Measurements from ENCODE around the gene SLC48A1. TPM values are rescaled to one million over a fixed set of nuclear protein-coding genes. Genes with fewer than 3 reads are reported as not detected.
A peak's percentile ranks its signal among the peaks of the same experiment; 100 is the strongest.

SLC48A1 gene
- total and polyA plus RNA-seq, 2 experiments from 2014 or later: 26.2 to 29.2 TPM

DNA sequence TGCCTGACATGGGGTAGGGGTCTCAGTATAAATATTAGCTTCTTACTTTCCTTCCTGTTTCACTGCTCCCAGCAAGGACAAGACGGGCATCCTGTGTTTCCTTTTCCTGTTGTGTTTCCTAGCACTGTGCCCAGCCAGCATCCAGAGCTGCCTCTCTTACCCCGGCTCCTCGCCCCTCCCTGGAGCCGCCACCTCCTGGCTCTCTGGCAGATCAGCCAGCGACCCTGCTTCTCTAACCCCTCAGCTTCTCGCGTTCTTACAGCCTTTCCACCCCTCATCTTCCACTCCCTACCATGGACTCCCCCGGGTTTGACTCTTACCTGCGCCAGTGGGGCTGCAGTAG, 28.8 kb downstream of the SLC48A1 start:
- no peak overlapping the region for H3K4me3 ChIP-seq
- no peaks in the 10 kb centered on the region for H3K27me3 ChIP-seq
- TF ChIP-seq, protein P1, sequence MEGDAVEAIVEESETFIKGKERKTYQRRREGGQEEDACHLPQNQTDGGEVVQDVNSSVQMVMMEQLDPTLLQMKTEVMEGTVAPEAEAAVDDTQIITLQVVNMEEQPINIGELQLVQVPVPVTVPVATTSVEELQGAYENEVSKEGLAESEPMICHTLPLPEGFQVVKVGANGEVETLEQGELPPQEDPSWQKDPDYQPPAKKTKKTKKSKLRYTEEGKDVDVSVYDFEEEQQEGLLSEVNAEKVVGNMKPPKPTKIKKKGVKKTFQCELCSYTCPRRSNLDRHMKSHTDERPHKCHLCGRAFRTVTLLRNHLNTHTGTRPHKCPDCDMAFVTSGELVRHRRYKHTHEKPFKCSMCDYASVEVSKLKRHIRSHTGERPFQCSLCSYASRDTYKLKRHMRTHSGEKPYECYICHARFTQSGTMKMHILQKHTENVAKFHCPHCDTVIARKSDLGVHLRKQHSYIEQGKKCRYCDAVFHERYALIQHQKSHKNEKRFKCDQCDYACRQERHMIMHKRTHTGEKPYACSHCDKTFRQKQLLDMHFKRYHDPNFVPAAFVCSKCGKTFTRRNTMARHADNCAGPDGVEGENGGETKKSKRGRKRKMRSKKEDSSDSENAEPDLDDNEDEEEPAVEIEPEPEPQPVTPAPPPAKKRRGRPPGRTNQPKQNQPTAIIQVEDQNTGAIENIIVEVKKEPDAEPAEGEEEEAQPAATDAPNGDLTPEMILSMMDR (IDR thresholded peaks at IDR 0.05; ENCODE audit: low read depth, low read length): no peak
- peaks cover 19% of the 10 kb centered on the region for H3K4me1 ChIP-seq (ENCODE audit: low read depth)
- H3K36me3 ChIP-seq: peaks cover 4% of the 10 kb centered on the region
- no peak for DNase-seq (ENCODE audit: low read depth in 1 of 2, low spot score in 1 of 2)
- H3K9me3 ChIP-seq (ENCODE audit: low read depth): no peaks in the 10 kb centered on the region
- H3K27ac ChIP-seq: no peak overlapping the region

DNA sequence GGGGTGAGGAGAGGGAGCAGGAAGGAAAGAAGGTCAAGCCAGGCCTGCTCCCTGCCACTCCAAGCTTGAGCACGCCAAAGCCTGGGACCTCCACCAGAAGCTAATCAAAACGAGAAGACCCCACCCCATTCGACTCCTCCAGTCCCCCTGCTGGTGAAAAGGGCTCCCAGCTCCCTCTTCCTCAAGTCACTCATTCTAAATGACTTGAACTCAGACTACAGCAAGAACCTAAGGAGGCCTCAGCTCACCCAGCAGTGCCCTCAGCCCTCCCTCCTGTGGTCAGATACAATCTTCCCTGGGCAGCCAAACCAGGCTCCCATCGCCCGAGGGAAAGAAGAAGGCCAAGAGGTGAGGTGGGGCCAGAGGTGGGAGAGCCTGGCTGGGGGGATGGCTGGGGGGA, 29.3 kb downstream of the SLC48A1 start:
- Histone ChIP-seq H3K27ac (peak overlapping the region; percentile 36), H3K4me3 (no peak overlapping the region), H3K36me3 (peaks cover under 1% of the 10 kb centered on the region), H3K9me3 (ENCODE audit: low read depth) (no peaks in the 10 kb centered on the region), H3K27me3 (no peaks in the 10 kb centered on the region), H3K4me1 (ENCODE audit: low read depth) (peaks cover 23% of the 10 kb centered on the region)
- TF ChIP-seq, protein P1 (IDR thresholded peaks at IDR 0.05; ENCODE audit: low read depth, low read length): peak; percentile 40
- DNase-seq (ENCODE audit: low read depth in 1 of 2, low spot score in 1 of 2): no peak

DNA sequence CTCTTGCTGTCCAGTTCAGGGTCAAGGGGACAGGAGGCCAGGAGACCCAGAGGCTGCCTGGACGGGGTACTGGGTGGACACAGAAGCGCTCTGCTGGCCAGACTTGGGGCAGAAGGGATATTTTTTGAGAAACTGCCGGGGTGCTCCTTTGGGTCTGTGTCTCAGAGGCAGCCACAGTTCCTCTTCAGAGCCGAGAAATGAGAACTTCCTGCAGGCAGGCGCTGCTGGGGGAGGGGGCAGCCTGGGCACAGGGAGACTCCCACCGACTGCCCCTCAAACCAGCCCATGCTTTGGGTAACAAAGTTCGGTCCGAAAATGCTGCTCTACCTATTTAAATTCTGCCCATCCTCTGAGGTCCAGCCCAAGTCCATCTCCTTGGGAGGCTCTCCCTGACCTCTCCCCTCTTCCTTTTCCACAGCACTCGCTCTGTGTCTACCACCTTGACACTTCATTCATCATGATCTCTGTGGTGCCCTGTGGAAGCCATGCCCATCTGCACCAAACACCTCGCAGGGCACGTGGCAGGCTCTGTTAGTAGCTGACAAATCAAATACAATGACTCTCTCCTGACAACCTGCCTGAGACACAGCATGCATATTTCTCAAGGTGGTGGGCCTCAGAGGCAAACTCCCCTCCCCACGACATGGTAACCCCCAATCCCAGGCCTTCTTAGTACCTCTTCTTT, 30.3 kb downstream of the SLC48A1 start:
- Histone ChIP-seq H3K4me3 (no peak overlapping the region), H3K4me1 (ENCODE audit: low read depth) (peaks cover 34% of the 10 kb centered on the region), H3K36me3 (no peaks in the 10 kb centered on the region), H3K9me3 (ENCODE audit: low read depth) (no peaks in the 10 kb centered on the region), H3K27ac (peak overlapping the region; percentile 35), H3K27me3 (no peaks in the 10 kb centered on the region)
- no peak for DNase-seq (ENCODE audit: low read depth in 1 of 2, low spot score in 1 of 2)
- TF ChIP-seq, protein P1 (IDR thresholded peaks at IDR 0.05; ENCODE audit: low read depth, low read length): no peak

DNA sequence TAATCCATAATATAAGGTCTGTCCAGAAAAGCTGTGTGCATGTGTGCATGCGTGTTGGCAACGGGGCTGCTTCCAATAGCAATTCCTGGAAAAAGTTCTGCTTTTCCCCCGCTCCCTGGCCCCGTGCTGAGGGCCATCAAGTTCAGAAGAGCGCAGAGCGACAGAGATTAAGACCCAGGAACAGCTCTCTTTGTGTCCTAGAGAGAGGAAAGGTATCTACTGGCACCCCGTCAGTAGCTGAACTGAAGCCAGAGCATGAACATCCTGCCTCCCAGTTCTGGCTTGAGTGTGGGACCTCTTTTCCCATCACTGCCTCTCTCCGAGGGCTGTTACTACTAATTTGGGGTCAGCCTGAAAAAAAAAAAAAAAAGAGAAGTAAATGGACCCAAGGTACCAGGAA, 31.1 kb downstream of the SLC48A1 start:
- no peaks in the 10 kb centered on the region for H3K36me3 ChIP-seq
- no peak for DNase-seq (ENCODE audit: low read depth in 1 of 2, low spot score in 1 of 2)
- H3K4me3 ChIP-seq: no peak overlapping the region
- H3K27me3 ChIP-seq: no peaks in the 10 kb centered on the region
- no peaks in the 10 kb centered on the region for H3K9me3 ChIP-seq (ENCODE audit: low read depth)
- H3K27ac ChIP-seq: peak overlapping the region; percentile 29
- TF ChIP-seq, protein P1 (IDR thresholded peaks at IDR 0.05; ENCODE audit: low read depth, low read length): no peak
- H3K4me1 ChIP-seq (ENCODE audit: low read depth): peaks cover 42% of the 10 kb centered on the region

DNA sequence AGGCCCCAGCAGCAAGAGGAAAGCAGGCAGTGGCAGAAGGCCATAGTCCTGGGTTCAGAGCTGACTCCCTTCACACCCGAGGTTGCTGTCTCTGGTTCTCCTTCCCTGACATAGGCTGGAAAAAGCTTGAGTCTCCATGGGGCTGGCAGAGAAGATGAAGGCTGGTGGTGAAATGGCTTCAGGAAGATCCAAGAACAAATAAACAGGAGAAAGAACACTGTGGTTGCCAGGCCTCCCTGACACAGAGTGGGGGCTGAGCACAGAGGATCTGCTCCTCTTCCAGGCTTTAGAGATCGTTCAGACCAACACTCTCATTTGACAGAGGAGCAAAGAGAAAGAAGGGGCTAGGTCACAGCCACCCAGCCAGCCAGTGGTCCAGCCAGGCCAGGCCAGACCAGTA, 32.4 kb downstream of the SLC48A1 start:
- Histone ChIP-seq H3K9me3 (ENCODE audit: low read depth) (no peaks in the 10 kb centered on the region), H3K27ac (no peak overlapping the region), H3K4me1 (ENCODE audit: low read depth) (peaks cover 48% of the 10 kb centered on the region), H3K36me3 (no peaks in the 10 kb centered on the region), H3K27me3 (no peaks in the 10 kb centered on the region), H3K4me3 (no peak overlapping the region)
- TF ChIP-seq, protein P1 (IDR thresholded peaks at IDR 0.05; ENCODE audit: low read depth, low read length): no peak
- no peak for DNase-seq (ENCODE audit: low read depth in 1 of 2, low spot score in 1 of 2)
